Measurements from ENCODE around the gene ACAP3. TPM values are rescaled to one million over a fixed set of nuclear protein-coding genes. Genes with fewer than 3 reads are reported as not detected.

The ACAP3 gene
- total and polyA plus RNA-seq, 10 of the 15 experiments (the other 5 are each of a cell fraction or from before 2014, with no cell fraction given), result 0.05 to 34.2 (median 7.1) TPM

DNA sequence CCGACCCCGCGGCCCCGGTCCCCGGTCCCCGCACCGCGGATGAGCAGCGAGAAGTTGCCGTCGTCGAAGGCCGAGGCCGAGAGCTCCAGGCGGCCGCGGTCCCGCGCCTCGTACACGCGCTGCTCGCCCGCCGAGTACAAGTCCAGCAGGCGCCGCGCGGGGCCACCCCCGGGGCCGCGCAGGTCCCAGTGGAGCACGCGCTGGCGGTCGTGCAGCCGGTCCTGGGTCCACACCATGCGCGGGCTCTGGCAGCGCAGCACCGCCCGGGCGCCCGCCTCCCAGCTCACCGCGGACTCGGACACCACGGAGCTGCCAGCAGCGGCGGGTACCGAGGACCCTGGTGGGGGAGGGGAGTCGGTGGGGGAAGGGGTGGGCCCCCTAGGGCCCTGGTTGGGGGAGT, 47.7 kb upstream of the ACAP3 start:
- POLR2A ChIA-PET, result no interaction called here
- Histone ChIP-seq H3K4me1 (ENCODE audit: control insufficient read depth, insufficient read depth, low read length) (peaks cover 5% of the 10 kb centered on the region), H3K36me3 (ENCODE audit: control insufficient read depth in 2 of 2, insufficient read depth in 2 of 2, low read length in 1 of 2) (no peaks in the 10 kb centered on the region), H3K27me3 (replicated peaks in 1 of 2; ENCODE audit: control insufficient read depth in 2 of 2, insufficient read depth in 2 of 2, low read length in 1 of 2) (peaks cover 0 to 3% of the 10 kb centered on the region in 2 experiments; a peak in 2 of 4 replicates), H3K4me2 (ENCODE audit: control insufficient read depth, insufficient read depth) (no peak overlapping the region), H3K4me3 (no peak overlapping the region), H3K9me3 (replicated peaks; ENCODE audit: control insufficient read depth, insufficient read depth, low read length) (no peaks in the 10 kb centered on the region), H3K27ac (ENCODE audit: control insufficient read depth, insufficient read depth) (no peak overlapping the region), H3K9ac (ENCODE audit: control insufficient read depth, insufficient read depth, low read length) (no peak overlapping the region), H3K79me2 (ENCODE audit: control insufficient read depth, insufficient read depth, low read length) (no peaks in the 10 kb centered on the region), H2AFZ (ENCODE audit: control insufficient read depth, low read depth, low read length) (no peak overlapping the region), H4K20me1 (ENCODE audit: control insufficient read depth, insufficient read depth) (no peaks in the 10 kb centered on the region)
- intact Hi-C loops (cut with micrococcal nuclease; ENCODE audit: unreplicated experiment), result no loop called here
- 27% methylated on average over 13 of the region's 52 CpGs for WGBS (ENCODE audit: insufficient coverage, insufficient replicate concordance, low lambda C conversion rate, missing lambda C conversion rate)
- DNase-seq (ENCODE audit: low read depth, low spot score) (no peak), ATAC-seq (no peak), FAIRE-seq (no peak)
- in situ Hi-C loops (cut with MboI), result no loop called here
- BruUV-seq (replicated peaks), result no TSS peak
- SMC1A ChIA-PET (ENCODE audit: uncharacterized antibody, unreplicated experiment), result no interaction called here
- RAD21 ChIA-PET (ENCODE audit: unreplicated experiment), result no interaction called here
- CTCF ChIA-PET, result no interaction called here
- peak; percentile 54 for TF ChIP-seq SUZ12 (IDR thresholded peaks at IDR 0.05; ENCODE audit: unreplicated experiment)
- TF ChIP-seq NR2C2 (IDR thresholded peaks at IDR 0.05; ENCODE audit: borderline replicate concordance, control insufficient read depth, insufficient read length, low read depth), result no peak

DNA sequence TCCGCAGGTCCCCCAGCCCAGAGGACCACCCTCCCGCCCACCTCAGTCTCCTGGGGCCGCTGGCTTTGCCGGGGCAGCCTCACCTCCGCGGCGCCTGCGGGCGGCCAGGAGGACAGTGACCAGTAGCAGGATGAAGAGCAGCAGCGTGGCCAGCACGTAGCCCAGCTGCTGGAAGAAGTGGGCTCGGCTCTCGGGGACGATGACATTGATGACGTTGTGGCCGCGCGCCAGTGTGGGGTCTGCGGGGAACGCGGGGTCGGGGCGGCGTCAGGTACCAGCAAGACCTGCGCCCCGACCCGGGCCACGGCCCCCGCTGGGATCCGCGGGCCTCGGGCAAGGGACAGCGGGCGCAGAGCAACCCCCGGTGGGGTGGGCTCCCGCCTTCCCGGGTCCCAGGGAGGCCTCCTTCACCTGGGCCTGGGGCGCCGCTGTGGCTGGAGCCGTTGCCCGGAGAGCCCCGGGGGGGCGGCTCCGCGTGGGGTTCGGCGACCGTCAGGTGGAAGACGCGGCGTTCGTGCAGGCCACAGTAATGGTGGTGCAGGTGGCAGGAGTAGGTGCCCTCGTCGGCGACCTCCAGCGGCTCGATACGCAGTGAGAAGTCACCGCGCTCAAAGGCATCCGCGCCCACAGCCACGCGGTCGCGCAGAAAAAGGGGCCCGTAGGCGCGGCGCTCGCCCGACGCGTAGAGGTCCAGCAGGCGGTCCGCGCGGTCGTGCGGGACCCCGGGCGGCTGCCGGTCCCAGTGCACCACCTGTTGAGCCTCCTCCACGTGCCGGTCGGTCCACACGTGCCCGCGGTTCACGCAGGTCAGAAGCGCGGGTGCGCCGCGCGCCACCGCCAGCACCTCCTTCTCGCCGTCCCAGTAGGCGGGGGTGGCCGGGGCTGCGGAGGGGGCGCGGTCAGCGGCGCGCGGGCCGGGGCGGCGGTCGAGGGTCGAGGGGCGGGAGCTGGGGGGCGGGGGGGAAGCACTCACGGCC, 46.8 kb upstream of the ACAP3 start:
- in situ Hi-C loops (cut with MboI), result no loop called here
- Histone ChIP-seq H3K9me3 (replicated peaks; ENCODE audit: control insufficient read depth, insufficient read depth, low read length) (no peaks in the 10 kb centered on the region), H3K27ac (ENCODE audit: control insufficient read depth, insufficient read depth) (no peak overlapping the region), H3K9ac (ENCODE audit: control insufficient read depth, insufficient read depth, low read length) (no peak overlapping the region), H3K4me1 (ENCODE audit: control insufficient read depth, insufficient read depth, low read length) (peaks cover 5% of the 10 kb centered on the region), H2AFZ (ENCODE audit: control insufficient read depth, low read depth, low read length) (no peak overlapping the region), H3K27me3 (replicated peaks in 1 of 2; ENCODE audit: control insufficient read depth in 2 of 2, insufficient read depth in 2 of 2, low read length in 1 of 2) (peaks cover 0 to 3% of the 10 kb centered on the region in 2 experiments; a peak in 2 of 4 replicates), H3K4me2 (ENCODE audit: control insufficient read depth, insufficient read depth) (no peak overlapping the region), H3K79me2 (ENCODE audit: control insufficient read depth, insufficient read depth, low read length) (no peaks in the 10 kb centered on the region), H3K36me3 (ENCODE audit: control insufficient read depth in 2 of 2, insufficient read depth in 2 of 2, low read length in 1 of 2) (no peaks in the 10 kb centered on the region), H4K20me1 (ENCODE audit: control insufficient read depth, insufficient read depth) (no peaks in the 10 kb centered on the region), H3K4me3 (no peak overlapping the region)
- BruUV-seq (replicated peaks), result no TSS peak
- no peak for TF ChIP-seq CEBPB (IDR thresholded peaks at IDR 0.05; ENCODE audit: borderline replicate concordance in 1 of 2, low read depth in 2 of 2, low read length in 2 of 2)
- no peak for TF ChIP-seq RFX5 (IDR thresholded peaks at IDR 0.05; ENCODE audit: low read depth, low read length)
- no peak for TF ChIP-seq SMAD1 (IDR thresholded peaks at IDR 0.05; ENCODE audit: low read depth, partially characterized antibody)
- TF ChIP-seq SUZ12 (IDR thresholded peaks at IDR 0.05; ENCODE audit: unreplicated experiment), result peak; percentile 62
- no peak for TF ChIP-seq NR2C1 (IDR thresholded peaks at IDR 0.05)
- no peak for TF ChIP-seq BMI1 (IDR thresholded peaks at IDR 0.05; ENCODE audit: borderline replicate concordance)
- TF ChIP-seq SMAD5 (IDR thresholded peaks at IDR 0.05; ENCODE audit: low read depth), result no peak
- TF ChIP-seq FOXK2 (IDR thresholded peaks at IDR 0.05), result no peak
- TF ChIP-seq, protein P1, sequence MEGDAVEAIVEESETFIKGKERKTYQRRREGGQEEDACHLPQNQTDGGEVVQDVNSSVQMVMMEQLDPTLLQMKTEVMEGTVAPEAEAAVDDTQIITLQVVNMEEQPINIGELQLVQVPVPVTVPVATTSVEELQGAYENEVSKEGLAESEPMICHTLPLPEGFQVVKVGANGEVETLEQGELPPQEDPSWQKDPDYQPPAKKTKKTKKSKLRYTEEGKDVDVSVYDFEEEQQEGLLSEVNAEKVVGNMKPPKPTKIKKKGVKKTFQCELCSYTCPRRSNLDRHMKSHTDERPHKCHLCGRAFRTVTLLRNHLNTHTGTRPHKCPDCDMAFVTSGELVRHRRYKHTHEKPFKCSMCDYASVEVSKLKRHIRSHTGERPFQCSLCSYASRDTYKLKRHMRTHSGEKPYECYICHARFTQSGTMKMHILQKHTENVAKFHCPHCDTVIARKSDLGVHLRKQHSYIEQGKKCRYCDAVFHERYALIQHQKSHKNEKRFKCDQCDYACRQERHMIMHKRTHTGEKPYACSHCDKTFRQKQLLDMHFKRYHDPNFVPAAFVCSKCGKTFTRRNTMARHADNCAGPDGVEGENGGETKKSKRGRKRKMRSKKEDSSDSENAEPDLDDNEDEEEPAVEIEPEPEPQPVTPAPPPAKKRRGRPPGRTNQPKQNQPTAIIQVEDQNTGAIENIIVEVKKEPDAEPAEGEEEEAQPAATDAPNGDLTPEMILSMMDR (IDR thresholded peaks at IDR 0.05 in 2 of 3, conservative IDR thresholded peaks at IDR 0.05 in 1 of 3; ENCODE audit: control insufficient read depth in 2 of 3, extremely low read depth in 1 of 3, insufficient read depth in 1 of 3, low read depth in 3 of 3, low read length in 3 of 3), result no peak
- TF ChIP-seq BHLHE40 (IDR thresholded peaks at IDR 0.05; ENCODE audit: borderline replicate concordance in 1 of 2, low read depth in 2 of 2, low read length in 1 of 2), result peak in 1 of 2 experiments; percentile 72; a peak in 2 of 4 replicates
- TF ChIP-seq POLR2AphosphoS2 (IDR thresholded peaks at IDR 0.05; ENCODE audit: low read depth, low read length), result no peak
- FAIRE-seq, result no peak
- ChIA-PET POLR2A (no interaction called here), SMC1A (ENCODE audit: uncharacterized antibody, unreplicated experiment) (no interaction called here), RAD21 (ENCODE audit: unreplicated experiment) (no interaction called here), CTCF (no interaction called here)
- 55% methylated on average over 78 of the region's 116 CpGs for WGBS (ENCODE audit: insufficient coverage, insufficient replicate concordance, low lambda C conversion rate, missing lambda C conversion rate)
- intact Hi-C loops (cut with micrococcal nuclease; ENCODE audit: unreplicated experiment), result no loop called here
- no peak for DNase-seq (ENCODE audit: low read depth, low spot score)
- no peak for ATAC-seq
